Ovary (tissue), 9 donors: ENCODE results near the gene ZMIZ1. TPM values are rescaled to one million over a fixed set of nuclear protein-coding genes. Genes with fewer than 3 reads are reported as not detected.

Experiments used
- DNase-seq, 5 donors: peaks; one replicate each; pipeline ENCODE4 v3.0.0-alpha.2; 2019 to 2020
- H3K27ac ChIP-seq, 2 donors: fragments of 200-600 bp; one replicate each; pipeline versions ENCODE4 v1.5.1 to v1.8.0; 2019 to 2022
- H3K27me3 ChIP-seq: fragments of 200-600 bp; one replicate; pipeline ENCODE4 v1.8.0; 2022
- H3K36me3 ChIP-seq: fragments of 200-600 bp; sonication (generic); one replicate; pipeline ENCODE4 v1.5.1; 2019
- H3K4me1 ChIP-seq: one replicate; pipeline ENCODE4 v1.8.1; 2013; ENCODE audit warnings: mild to moderate bottlenecking, moderate library complexity; ENCODE audit not compliant: insufficient read depth
- H3K4me3 ChIP-seq: fragments of 200-600 bp; sonication (generic); one replicate; pipeline ENCODE4 v1.5.1; 2017
- H3K9me3 ChIP-seq, 2 donors: fragments of 200-600 bp in 1 of 2; sonication (generic) in 1 of 2; one replicate each; pipeline versions ENCODE4 v1.5.1 to v1.8.1; 2013 to 2019; ENCODE audit warnings: mild to moderate bottlenecking in 1 of 2, moderate library complexity in 1 of 2
- EP300 ChIP-seq: sonication (generic); formaldehyde crosslinking; IDR thresholded peaks from one replicate; pipeline ENCODE4 v1.6.1; 2017; ENCODE audit warnings: antibody characterized with exemption
- POLR2A ChIP-seq: fragments of 450-650 bp; IDR thresholded peaks from one replicate; pipeline ENCODE4 v1.6.1; 2017; ENCODE audit warnings: antibody characterized with exemption, mild to moderate bottlenecking, moderate library complexity
- WGBS, 3 donors: extraction: QIAGEN DNeasy Blood & Tissue Kit in 1 of 3; methylation state at CpG; one replicate each; pipeline versions ENCODE4 v1.1.5 to v1.1.7; 2013 to 2017; 5-methylcytosine and 5-hydroxymethylcytosine counted together
- intact Hi-C, 4 donors: fragments of 100-400 bp; cut with DNase I; formaldehyde crosslinking; loops; one replicate each; pipeline versions ENCODE4 v1.11.0 to v1.15.1; 2022 to 2023
- polyA plus RNA-seq, 2 donors: library from polyadenylated mRNA; stranded (reverse); fragments of 200-250 nt in 1 of 2; fragments of 350-450 nt in 1 of 2; fragmentation: Illumina TruSeq in 1 of 2; extraction: RNeasy Lipid Tissue Mini Kit (QIAGEN cat#74804) in 1 of 2; gene quantifications; one replicate each; pipeline ENCODE4 v1.2.3, GENCODE V29; 2013 to 2014
- total RNA-seq, 7 donors: library from RNA; depleted of rRNA in 2 of 7; stranded (reverse); fragments of >200 nt in 2 of 7; fragmentation: NEBNext Ultra II Directional in 3 of 7; extraction: Animal tissue kit (Norgen Biotek cat#: 25700) in 3 of 7; gene quantifications; one replicate each; pipeline versions ENCODE4 v1.1.0 to v1.2.4, GENCODE V29; 2016 to 2023
- TF ChIP-seq, protein P1 (sequence below), 3 donors: fragments of 450-650 bp in 2 of 3; fragments of 200-600 bp in 1 of 3; IDR thresholded peaks; one replicate each; pipeline versions ENCODE4 v1.5.1 to v1.8.0; 2016 to 2022; ENCODE audit warnings: antibody characterized with exemption in 3 of 3, mild to moderate bottlenecking in 1 of 3
- donor health status: DM: no; HTN: no; CAD: no; lungs with moderate emphysema.
- donor health status: DM: no; HTN: no; CAD: no.
- donor health status: Bipolar disorder and iron deficiency.
- donor health status: DM: yes; HTN: yes; CAD: no.
- donor health status: DM: no; HTN: no; CAD: no.
- donor health status: DM: yes; HTN: yes; CAD: no.

The ZMIZ1 gene
- total and polyA plus RNA-seq, 9 donors: 30.3 to 117 (median 69.1) TPM

DNA sequence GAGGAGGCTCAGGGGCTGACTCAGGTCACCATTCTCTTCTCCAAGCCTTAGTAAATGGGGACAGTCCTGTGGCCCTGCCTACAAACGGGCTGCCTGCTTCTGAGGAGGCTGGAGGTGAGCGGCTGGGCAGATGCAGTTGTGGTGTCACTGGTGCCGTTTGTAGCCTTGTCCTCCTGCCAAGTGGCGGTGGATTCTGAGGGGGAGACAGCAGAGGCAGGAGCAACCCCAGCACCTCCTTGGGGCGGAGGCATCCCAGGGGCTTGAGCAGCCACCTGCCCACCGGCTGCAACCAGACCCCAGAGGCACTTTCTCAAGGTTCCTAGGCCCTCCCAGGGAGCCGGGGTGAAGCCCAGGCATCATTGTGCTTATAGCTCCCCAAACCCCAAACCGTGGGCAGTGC lies 112.5 kb downstream of the ZMIZ1 start:
- no peak overlapping the region for H3K4me3 ChIP-seq
- H3K27ac ChIP-seq: peak overlapping the region in 1 of 2 donors; percentile 88
- peaks cover 73% of the 10 kb centered on the region for H3K4me1 ChIP-seq
- H3K27me3 ChIP-seq: no peaks in the 10 kb centered on the region
- intact Hi-C loops: loop anchor here in 1 of 4 donors (5.0 to 10.0 kb wide), 2 partner anchors 104 to 636 kb away; no protein-coding TSS in a partner anchor
- TF ChIP-seq, protein P1, sequence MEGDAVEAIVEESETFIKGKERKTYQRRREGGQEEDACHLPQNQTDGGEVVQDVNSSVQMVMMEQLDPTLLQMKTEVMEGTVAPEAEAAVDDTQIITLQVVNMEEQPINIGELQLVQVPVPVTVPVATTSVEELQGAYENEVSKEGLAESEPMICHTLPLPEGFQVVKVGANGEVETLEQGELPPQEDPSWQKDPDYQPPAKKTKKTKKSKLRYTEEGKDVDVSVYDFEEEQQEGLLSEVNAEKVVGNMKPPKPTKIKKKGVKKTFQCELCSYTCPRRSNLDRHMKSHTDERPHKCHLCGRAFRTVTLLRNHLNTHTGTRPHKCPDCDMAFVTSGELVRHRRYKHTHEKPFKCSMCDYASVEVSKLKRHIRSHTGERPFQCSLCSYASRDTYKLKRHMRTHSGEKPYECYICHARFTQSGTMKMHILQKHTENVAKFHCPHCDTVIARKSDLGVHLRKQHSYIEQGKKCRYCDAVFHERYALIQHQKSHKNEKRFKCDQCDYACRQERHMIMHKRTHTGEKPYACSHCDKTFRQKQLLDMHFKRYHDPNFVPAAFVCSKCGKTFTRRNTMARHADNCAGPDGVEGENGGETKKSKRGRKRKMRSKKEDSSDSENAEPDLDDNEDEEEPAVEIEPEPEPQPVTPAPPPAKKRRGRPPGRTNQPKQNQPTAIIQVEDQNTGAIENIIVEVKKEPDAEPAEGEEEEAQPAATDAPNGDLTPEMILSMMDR (IDR thresholded peaks at IDR 0.05): no peak
- TF ChIP-seq EP300 (no peak), POLR2A (no peak)
- WGBS, 3 donors: 58 to 72% (median 68%) methylated on average over 8 of the region's 8 CpGs
- H3K36me3 ChIP-seq: no peaks in the 10 kb centered on the region
- no peaks in the 10 kb centered on the region for H3K9me3 ChIP-seq
- peak in 1 of 5 donors; percentile 48 for DNase-seq

DNA sequence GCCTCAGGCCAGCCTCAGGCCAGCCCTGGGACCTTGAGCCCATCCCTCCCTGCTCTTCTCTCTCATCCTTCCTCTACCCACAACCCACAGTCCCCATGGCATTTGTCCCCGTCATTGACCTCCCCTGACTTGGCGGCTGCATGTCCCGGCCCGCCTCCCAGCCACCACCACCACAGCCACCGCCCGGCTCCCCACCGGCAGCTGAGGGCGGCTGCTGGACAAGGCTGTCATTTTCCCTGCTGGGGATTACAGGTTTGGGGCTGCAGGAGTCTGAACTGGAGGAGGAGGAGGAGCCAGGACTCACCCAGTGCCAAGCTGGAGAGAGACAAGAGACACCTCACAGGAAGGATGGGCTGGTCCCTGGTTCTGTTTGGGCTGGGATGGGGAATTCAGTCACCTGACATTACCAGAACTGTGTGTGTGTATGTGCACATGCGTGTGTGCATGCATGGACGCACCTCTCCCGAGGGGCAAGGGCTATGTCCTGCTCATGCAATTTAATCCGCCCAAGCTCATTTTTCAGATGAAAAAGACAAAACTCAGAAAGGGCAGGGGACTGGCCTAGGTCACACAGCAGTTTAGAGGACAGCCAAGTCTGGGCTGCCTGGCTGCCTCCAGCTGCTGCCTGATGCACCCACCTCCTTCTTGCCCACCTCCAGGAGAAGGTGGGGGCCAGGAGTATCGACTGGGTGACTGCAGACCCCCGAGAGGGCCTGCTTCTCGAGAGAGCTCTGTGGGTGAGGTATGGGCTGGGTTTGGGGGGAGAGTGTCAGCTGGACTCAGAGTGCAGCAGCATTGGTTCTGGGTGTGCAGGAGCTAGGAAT lies 113.1 kb downstream of the ZMIZ1 start:
- no peak overlapping the region for H3K4me3 ChIP-seq
- TF ChIP-seq EP300 (no peak), POLR2A (no peak)
- TF ChIP-seq, protein P1 (IDR thresholded peaks at IDR 0.05): no peak
- no peak for DNase-seq
- intact Hi-C loops: loop anchor here in 2 of 4 donors (2.0 to 10.0 kb wide), 3 partner anchors 105 to 637 kb away; no protein-coding TSS in a partner anchor
- WGBS, 3 donors: 60 to 82% (median 61%) methylated on average over 15 of the region's 15 CpGs
- no peaks in the 10 kb centered on the region for H3K27me3 ChIP-seq
- H3K4me1 ChIP-seq: peaks cover 70% of the 10 kb centered on the region
- H3K27ac ChIP-seq: peak overlapping the region in 1 of 2 donors; percentile 88
- no peaks in the 10 kb centered on the region for H3K36me3 ChIP-seq
- H3K9me3 ChIP-seq: no peaks in the 10 kb centered on the region

DNA sequence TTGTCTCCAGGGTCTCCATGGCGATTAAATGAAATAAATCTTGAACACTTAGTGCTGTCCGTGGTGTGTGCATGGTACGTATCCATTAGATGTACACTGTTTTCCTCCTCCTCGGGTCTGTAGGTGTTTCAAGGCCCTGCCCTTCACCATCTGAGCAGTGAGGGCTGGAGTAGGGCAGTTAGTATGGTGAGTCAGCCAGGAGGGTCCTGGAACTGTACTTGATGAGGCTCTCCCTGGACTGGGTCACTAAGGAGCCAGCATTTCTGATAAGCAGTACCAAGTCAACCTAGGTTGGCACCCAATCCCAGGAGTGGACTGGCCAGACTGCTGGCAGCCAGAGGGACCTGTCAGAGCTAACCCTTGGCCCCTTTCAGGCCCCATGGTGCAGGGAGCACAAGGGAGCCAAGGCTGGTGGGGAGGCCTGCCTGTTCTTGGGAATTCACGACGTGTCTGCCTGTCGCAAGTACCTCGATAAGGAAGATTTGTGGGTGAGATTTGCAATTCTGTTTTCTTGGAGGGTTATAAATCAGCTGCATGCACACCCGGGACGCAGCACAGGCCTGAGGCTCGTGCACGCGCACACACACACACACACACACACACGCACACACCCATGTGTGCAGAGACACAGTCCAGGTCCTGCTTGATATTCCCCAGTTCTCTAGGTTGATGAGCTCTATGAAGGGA lies 114.2 kb downstream of the ZMIZ1 start:
- Histone ChIP-seq H3K27me3 (no peaks in the 10 kb centered on the region), H3K9me3 (no peaks in the 10 kb centered on the region), H3K4me3 (no peak overlapping the region), H3K36me3 (no peaks in the 10 kb centered on the region), H3K4me1 (peaks cover 72% of the 10 kb centered on the region), H3K27ac (peak overlapping the region in 1 of 2 donors; percentile 88)
- WGBS, 3 donors: 29 to 52% (median 35%) methylated on average over 14 of the region's 14 CpGs
- TF ChIP-seq, protein P1 (IDR thresholded peaks at IDR 0.05): no peak
- TF ChIP-seq EP300 (no peak), POLR2A (no peak)
- intact Hi-C loops: loop anchor here in 2 of 4 donors (2.0 to 10.0 kb wide), 3 partner anchors 106 to 638 kb away; no protein-coding TSS in a partner anchor
- no peak for DNase-seq

DNA sequence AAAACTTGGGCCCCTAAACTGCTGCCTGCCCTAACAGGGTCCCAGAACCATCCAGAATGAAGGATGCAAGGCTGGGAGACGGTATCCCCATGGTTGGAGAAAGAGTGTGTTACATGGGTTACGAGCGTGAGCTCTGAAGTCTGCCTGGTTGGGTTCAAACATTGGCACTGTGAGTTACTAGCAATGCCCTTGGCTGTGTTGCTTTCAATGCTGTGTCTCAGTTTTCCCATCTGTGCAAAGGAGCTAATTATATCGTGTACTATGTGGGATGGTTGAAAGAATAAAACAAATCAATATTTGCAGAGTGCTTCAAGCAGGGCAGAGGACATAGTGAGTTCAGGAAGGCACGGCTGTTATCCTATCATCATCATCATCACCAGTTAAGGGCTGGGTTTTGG lies 114.7 kb downstream of the ZMIZ1 start:
- H3K4me3 ChIP-seq: no peak overlapping the region
- H3K27ac ChIP-seq: peak overlapping the region in 1 of 2 donors; percentile 88
- H3K36me3 ChIP-seq: no peaks in the 10 kb centered on the region
- intact Hi-C loops: loop anchor here in 2 of 4 donors (2.0 to 10.0 kb wide), 3 partner anchors 106 to 639 kb away; no protein-coding TSS in a partner anchor
- H3K4me1 ChIP-seq: peaks cover 71% of the 10 kb centered on the region
- no peaks in the 10 kb centered on the region for H3K27me3 ChIP-seq
- DNase-seq: no peak
- WGBS, 3 donors: 69 to 77% (median 75%) methylated on average over 5 of the region's 5 CpGs
- TF ChIP-seq, protein P1 (IDR thresholded peaks at IDR 0.05): no peak
- no peak for TF ChIP-seq POLR2A
- TF ChIP-seq EP300: no peak
- no peaks in the 10 kb centered on the region for H3K9me3 ChIP-seq
